Activated CD4-positive, alpha-beta T cell treated with anti-CD3 and anti-CD28 coated beads, Interleukin-10, Interleukin-2, amounts not matched to agents 100 ng/mL and 50 ng/mL, durations not matched to agents 16 hours and 8 hours (primary cell): ENCODE measurements around the gene SIL1.

Experiments
- DNase-seq: peaks from one replicate; pipeline ENCODE4 v3.0.0-alpha.2; 2020

SIL1 gene

GRCh38 chr5:138951986-138952735, 246.0 kb downstream of the SIL1 start:
- DNase-seq: no peak

- no peak for DNase-seq
These were observed 246.8 kb downstream of the SIL1 start for GRCh38 chr5:138951091-138951985.

GRCh38 chr5:138950421-138951031, 247.6 kb downstream of the SIL1 start:
- DNase-seq: no peak

GRCh38 chr5:138949988-138950387, 248.2 kb downstream of the SIL1 start:
- DNase-seq: no peak

- no peak for DNase-seq
These were observed 249.0 kb downstream of the SIL1 start for GRCh38 chr5:138949223-138949574.

GRCh38 chr5:138948471-138949222, 249.5 kb downstream of the SIL1 start:
- DNase-seq: no peak

GRCh38 chr5:138947780-138948179, 250.4 kb downstream of the SIL1 start:
- no peak for DNase-seq

GRCh38 chr5:138946831-138947560, 251.2 kb downstream of the SIL1 start:
- DNase-seq: no peak

GRCh38 chr5:138946241-138946623, 251.9 kb downstream of the SIL1 start:
- DNase-seq: no peak

- DNase-seq: no peak
These were observed 252.5 kb downstream of the SIL1 start for GRCh38 chr5:138945421-138946240.

GRCh38 chr5:138944527-138945322, 253.4 kb downstream of the SIL1 start:
- DNase-seq: no peak

GRCh38 chr5:138943599-138944173, 254.5 kb downstream of the SIL1 start:
- no peak for DNase-seq

GRCh38 chr5:138942861-138943260, 255.3 kb downstream of the SIL1 start:
- DNase-seq: no peak

GRCh38 chr5:138942066-138942465, 256.1 kb downstream of the SIL1 start:
- no peak for DNase-seq

GRCh38 chr5:138938526-138938925, 259.6 kb downstream of the SIL1 start:
- DNase-seq: peak; percentile 6

GRCh38 chr5:138937392-138938387, 260.5 kb downstream of the SIL1 start:
- no peak for DNase-seq

- no peak for DNase-seq
These were observed 261.2 kb downstream of the SIL1 start for GRCh38 chr5:138936968-138937345.

GRCh38 chr5:138936225-138936967, 261.8 kb downstream of the SIL1 start:
- DNase-seq: no peak
